GM18868 (cell line): ENCODE measurements around the gene INHBE.
A peak's percentile ranks its signal among the peaks of the same experiment; 100 is the strongest.

Source experiments
- ATAC-seq: cut with Tn5 transposase; IDR thresholded peaks from one replicate; pipeline ENCODE4 v1.9.1; 2021; ENCODE audit warnings: mild to moderate bottlenecking, moderate library complexity; ENCODE audit not compliant: unreplicated experiment

INHBE gene

DNA sequence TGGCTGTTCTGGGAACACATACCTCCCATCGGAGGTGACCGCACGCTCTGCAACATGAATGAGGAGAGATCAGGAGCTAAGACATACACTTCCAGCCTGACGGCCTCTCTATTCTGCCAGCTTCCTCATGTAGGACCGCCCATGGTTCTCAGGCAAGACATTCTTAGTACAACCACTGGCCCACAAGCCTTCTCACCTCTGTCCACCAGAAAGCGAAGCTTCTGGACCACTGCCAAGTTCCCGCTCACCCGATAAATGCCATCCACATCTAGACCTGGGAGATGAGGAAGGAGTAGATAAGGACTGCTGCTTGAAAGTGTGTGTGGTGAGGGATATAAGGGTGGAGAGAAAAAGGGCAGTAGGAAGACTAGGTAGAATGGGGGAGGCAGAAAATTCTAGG is 19.3 kb downstream of the INHBE start:
- no peak for ATAC-seq

- no peak for ATAC-seq
Observed at GRCh38 chr12:57474862-57475261, 19.8 kb downstream of the INHBE start.

GRCh38 chr12:57475271-57476161 is 20.4 kb downstream of the INHBE start:
- no peak for ATAC-seq

DNA sequence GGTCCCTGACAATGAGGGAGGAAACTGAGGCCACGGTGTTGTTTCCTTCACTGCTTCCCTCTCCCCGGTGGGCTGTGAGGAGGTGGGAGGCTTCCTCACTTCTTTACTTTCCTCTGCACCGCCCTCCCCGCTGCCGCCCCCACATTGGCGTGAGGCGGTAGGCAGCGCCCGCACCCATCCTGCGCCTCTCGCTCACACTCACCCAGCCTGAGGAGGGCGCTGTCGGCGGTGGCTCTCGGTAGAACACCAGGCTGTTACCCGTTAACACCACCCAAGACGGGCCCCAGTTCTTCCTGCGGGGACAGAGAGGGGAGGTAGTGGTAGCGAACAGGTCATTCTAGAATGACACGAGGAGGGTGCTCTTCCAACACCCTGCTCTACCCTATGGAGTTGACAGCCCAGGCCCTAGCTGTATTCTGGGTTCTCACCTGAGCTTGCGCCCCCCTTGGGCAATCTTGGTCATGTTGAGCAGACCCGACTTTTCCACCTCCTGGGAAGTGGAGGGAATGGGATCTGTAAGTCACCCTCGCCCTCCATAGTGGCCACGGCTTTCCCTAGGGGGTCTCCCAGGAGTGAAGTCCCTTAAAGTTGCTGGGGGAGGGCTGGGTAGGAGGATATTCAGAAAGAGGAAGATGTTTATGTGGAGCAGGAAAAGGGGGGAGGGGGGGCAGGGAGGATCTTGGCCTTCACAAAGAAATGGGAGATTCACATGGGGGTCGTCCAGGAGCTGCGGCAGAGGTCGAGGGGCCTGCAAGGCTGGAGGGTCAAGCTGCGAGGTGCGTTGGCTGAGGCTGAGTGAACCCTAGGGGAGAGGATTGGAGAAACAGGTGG is 21.3 kb downstream of the INHBE start:
- ATAC-seq = peak; percentile 54

GRCh38 chr12:57476993-57477709 is 22.0 kb downstream of the INHBE start:
- no peak for ATAC-seq

DNA sequence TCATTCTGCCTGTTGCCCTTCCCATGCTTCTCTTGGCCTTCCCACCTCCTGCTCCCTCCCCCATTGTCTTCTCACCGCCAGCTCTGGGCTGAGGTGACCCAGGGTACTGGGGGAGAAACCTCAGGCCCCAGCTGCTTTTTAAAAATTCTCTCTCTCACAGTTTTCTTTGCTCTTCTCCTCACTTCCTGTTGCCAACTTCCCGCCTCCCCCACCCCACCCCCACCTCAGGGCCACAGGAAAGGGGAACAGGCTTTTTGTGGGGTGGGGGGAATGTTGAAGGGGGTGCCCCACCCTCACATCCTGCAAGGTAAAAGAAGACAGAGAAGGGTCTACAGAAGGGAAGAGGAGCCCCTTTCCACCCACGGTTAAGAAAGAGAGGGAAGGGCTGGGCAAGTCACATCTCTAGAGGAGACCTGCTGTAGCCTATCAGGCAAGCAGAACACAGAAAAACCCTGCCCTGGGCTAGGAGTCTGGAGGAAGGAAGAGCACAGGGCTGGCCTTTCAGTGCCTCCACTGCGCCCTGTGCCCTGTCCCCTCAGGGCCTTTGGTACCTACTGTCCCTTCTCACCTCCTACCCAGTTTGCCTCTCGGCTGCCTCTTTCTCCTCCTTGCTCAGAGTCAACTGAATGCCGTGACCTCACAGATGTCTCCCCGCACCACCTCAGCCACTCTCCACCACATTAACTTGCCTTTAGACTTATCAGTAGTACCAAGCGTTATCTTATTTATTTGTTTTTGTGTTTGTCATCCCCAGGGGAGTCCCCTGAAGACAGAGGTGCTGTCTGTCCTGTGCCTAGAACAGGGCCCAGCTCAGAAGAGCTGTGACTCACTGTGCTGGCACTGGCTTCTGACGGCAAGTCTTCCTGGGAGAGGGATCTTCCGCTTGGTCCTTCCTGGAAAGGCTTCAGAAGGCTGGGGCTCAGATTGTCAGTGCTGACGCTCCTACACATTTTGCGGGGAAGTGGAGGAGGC is 22.9 kb downstream of the INHBE start:
- ATAC-seq = peak; percentile 33

- no peak for ATAC-seq
Observed at GRCh38 chr12:57479043-57479375, 23.9 kb downstream of the INHBE start.

DNA sequence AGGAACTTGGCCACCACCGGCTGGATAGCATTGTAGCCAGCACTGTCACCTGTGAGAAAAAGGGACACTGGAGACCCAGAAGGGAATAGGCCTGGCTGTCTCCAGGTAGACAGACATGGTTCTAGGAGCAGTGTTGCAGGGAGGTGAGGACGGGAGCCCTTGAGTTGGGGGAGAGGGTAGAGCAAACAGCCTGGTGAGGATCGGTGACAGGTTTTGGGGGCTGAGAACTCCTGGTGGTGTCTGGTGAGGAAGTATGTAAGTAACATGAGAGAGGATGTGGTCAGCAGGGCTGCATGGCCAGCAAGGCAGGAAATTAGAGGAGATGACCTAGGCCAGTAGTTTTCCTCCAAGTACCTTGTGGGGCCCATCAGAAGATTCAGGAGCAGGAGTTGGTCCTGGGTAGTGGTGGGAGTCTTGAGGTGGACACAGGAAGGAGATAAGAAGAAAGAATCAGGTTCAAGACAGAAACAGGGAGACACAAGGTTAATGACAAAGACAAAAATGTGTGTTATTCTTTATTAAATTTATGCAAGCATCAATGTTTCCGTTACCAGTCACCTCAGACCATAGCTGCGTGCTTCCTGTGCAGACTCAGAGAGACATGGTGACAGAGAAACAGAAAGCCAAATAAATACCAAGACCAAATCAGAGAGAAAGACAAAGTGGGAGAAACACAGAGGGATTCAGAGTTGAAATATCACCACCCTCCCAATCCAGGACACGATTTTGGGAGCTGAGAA is 24.4 kb downstream of the INHBE start, which contains the start of gene ARHGAP9:
Gene ARHGAP9 (minus strand): TSS at position 491 of the 740 bp plus-strand sequence. CDS start 460 bp downstream, at position 31.
- ATAC-seq = peak; percentile 30

GRCh38 chr12:57481671-57482070 is 26.6 kb downstream of the INHBE start:
- no peak for ATAC-seq

- ATAC-seq = no peak
Observed at GRCh38 chr12:57483466-57483865, 28.4 kb downstream of the INHBE start.

- ATAC-seq = no peak
Observed at GRCh38 chr12:57485695-57486094, 30.6 kb downstream of the INHBE start.

DNA sequence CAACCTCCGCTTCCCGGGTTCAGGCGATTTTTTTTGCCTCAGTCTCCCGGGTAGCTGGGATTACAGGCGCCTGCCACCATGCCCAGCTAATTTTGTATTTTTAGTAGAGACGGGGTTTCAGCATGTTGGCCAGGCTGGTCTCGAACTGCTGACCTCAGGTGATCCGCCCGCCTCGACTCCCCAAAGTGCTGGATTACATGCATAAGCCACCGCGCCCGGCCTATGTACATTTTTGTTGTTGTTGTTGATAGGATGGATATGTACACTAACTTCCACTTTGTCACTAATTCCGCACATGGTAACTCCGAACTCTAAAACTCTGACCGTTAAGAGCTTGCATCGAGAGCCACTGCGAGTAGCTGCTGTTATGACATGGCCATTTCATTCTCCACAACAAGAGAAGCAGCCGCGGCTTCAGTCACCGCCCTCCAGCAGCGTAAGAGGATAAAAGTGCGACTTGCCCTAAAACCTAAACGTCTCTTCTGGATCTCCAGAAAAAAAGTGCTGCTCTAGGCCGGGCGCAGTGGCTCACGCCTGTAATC is 32.0 kb downstream of the INHBE start:
- ATAC-seq = no peak

GRCh38 chr12:57487597-57488401 is 32.7 kb downstream of the INHBE start, which contains the start of gene MARS1:
Gene MARS1 (plus strand): TSS chr12:57488068. CDS start chr12:57488091, 23 bp downstream.
- peak; percentile 99 for ATAC-seq

- ATAC-seq = no peak
Observed at GRCh38 chr12:57488402-57489156, 33.5 kb downstream of the INHBE start.

DNA sequence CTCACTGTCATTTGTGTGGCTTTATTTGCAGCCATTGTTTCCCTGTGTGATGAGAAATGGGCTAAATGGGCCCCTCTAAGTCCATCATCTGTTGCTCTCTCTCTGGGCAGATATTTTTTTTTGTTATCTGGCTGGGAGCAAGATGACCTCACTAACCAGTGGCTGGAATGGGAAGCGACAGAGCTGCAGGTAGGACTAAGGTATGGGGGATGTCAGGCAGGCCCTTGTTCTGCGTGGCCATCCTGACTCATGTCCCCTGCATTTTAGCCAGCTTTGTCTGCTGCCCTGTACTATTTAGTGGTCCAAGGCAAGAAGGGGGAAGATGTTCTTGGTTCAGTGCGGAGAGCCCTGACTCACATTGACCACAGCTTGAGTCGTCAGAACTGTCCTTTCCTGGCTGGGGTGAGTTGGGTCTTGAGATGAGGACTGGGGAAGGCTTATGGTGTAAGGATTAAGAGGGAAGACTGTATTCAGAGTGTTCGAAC is 34.1 kb downstream of the INHBE start:
- ATAC-seq = no peak

DNA sequence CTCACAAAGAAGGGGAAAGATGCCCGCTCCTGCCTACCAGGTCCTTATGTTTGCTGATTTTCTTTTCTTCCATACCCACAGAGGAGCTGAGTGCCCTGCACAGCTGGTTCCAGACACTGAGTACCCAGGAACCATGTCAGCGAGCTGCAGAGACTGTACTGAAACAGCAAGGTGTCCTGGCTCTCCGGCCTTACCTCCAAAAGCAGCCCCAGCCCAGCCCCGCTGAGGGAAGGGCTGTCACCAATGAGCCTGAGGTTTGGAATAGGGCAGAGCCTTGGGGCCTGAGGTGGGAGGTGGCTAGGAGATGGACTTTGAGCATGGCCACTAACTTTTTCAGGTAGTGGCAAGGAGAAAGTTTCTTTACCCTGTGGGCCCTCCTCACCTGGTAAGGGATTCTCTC is 35.0 kb downstream of the INHBE start:
- ATAC-seq = no peak
